MM.1S (cell line): ENCODE measurements around the gene ACTG1.

Experiments
- DNase-seq: peaks from one replicate; pipeline ENCODE4 v3.0.0-alpha.2; 2015
- H2AFZ ChIP-seq: fragments of 300-600 bp; sonication (generic); 2 replicates; pipeline ENCODE4 v1.6.0; 2016; ENCODE audit warnings: antibody characterized with exemption, low read length
- H3F3A ChIP-seq: fragments of 300-600 bp; sonication (generic); 2 replicates; pipeline ENCODE4 v1.6.1; 2016; ENCODE audit warnings: mild to moderate bottlenecking, antibody characterized with exemption, low read length, moderate library complexity, mixed read lengths; ENCODE audit not compliant: insufficient read depth
- H3K27ac ChIP-seq: fragments of 300-600 bp; sonication (generic); 2 replicates; pipeline ENCODE4 v1.5.1; 2016; ENCODE audit warnings: mild to moderate bottlenecking, low read length
- H3K27me3 ChIP-seq: fragments of 300-600 bp; sonication (generic); replicated peaks from 2 replicates; pipeline ENCODE4 v1.6.0; 2016; ENCODE audit warnings: low read length; ENCODE audit not compliant: insufficient read depth
- H3K36me3 ChIP-seq: fragments of 300-600 bp; sonication (generic); replicated peaks from 2 replicates; pipeline ENCODE4 v1.6.1; 2016; ENCODE audit warnings: mild to moderate bottlenecking, low read length, mixed read lengths; ENCODE audit not compliant: insufficient read depth
- H3K4me1 ChIP-seq: fragments of 300-600 bp; sonication (generic); 2 replicates; pipeline ENCODE4 v1.6.1; 2016; ENCODE audit warnings: low read length, mixed read lengths
- H3K4me2 ChIP-seq: fragments of 300-600 bp; sonication (generic); 2 replicates; pipeline ENCODE4 v1.6.0; 2016; ENCODE audit warnings: low read depth, low read length
- H3K4me3 ChIP-seq: fragments of 300-600 bp; sonication (generic); 2 replicates; pipeline ENCODE4 v1.5.1; 2016; ENCODE audit warnings: low read length, mixed read lengths
- H3K79me2 ChIP-seq: fragments of 300-600 bp; sonication (generic); 2 replicates; pipeline ENCODE4 v1.6.1; 2016; ENCODE audit warnings: mixed run types, low read length, mixed read lengths
- H3K9ac ChIP-seq: fragments of 300-600 bp; sonication (generic); 2 replicates; pipeline ENCODE4 v1.6.1; 2016; ENCODE audit warnings: low read length, mixed read lengths
- H3K9me2 ChIP-seq: fragments of 300-600 bp; sonication (generic); replicated peaks from 2 replicates; pipeline ENCODE4 v1.6.1; 2016; ENCODE audit warnings: mild to moderate bottlenecking, low read length, mixed read lengths; ENCODE audit not compliant: insufficient read depth
- H3K9me3 ChIP-seq: fragments of 300-600 bp; sonication (generic); replicated peaks from 2 replicates; pipeline ENCODE4 v1.6.1; 2016; ENCODE audit warnings: mild to moderate bottlenecking, low read length, mixed read lengths; ENCODE audit not compliant: insufficient read depth
- H4K20me1 ChIP-seq: fragments of 300-600 bp; sonication (generic); 2 replicates; pipeline ENCODE4 v1.6.1; 2016; ENCODE audit warnings: mild to moderate bottlenecking, low read length, moderate library complexity, mixed read lengths; ENCODE audit not compliant: insufficient read depth
- EZH2 ChIP-seq: fragments of 300-600 bp; sonication (generic); optimal IDR thresholded peaks from 2 replicates; pipeline ENCODE3; 2017; ENCODE audit warnings: low read depth, mild to moderate bottlenecking, antibody characterized with exemption, low read length, mixed read lengths
- EZH2phosphoT487 ChIP-seq: fragments of 300-600 bp; sonication (generic); IDR thresholded peaks from 2 replicates; pipeline ENCODE4 v1.6.1; 2018; ENCODE audit warnings: antibody characterized with exemption, low read length
- TF ChIP-seq, protein P1 (sequence below): fragments of 300-600 bp; sonication (generic); IDR thresholded peaks from 2 replicates; pipeline ENCODE4 v1.5.1; 2016; ENCODE audit warnings: antibody characterized with exemption, low read length, mixed read lengths

Gene ACTG1

DNA sequence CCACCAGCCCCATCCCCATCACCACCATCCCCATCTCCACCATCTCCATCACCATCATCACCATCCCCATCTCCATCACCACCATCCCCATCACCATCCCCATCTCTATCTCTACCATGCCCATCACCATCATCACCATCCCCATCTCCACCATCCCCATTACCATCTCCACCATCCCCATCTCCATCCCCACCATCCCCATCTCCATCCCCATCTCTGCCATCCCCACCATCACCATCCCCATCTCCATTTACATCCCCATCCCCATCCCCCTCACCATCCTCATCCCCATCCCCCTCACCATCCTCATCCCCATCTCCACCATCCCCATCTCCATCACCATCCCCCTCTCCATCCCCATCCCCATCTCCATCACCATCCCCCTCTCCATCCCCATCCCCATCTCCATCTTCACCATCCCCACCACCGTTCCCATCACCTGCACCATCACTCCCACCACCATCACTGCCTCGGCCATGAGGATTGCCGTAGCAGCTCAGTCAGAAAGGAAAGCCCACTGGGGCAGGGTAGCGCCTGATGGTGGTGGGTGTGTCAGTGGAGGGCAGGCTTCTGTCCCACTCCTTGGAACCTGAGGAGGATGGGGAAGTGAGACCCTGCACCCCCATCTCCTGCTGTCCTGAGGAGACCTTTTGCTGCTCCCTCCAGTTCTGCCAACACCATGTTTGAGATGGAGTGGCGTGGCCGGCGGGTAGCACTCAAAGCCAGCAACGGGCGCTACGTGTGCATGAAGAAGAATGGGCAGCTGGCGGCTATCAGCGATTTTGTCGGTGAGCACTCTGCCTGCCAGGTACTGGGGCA, 23.1 kb upstream of the ACTG1 start:
- no peaks in the 10 kb centered on the region for H3K36me3 ChIP-seq
- no peak overlapping the region for H3K27ac ChIP-seq

DNA sequence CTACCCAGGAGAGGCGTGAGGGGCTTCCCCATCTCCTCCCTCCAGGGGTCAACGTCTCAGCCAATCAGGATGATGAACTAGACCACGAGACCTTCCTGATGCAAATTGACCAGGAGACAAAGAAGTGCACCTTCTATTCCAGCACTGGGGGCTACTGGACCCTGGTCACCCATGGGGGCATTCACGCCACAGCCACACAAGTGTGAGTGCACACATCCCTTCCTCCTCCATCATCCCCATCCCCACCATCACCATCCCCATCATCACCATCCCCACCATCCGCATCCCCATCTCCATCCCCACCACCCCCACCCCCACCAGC, 22.4 kb upstream of the ACTG1 start:
- Histone ChIP-seq H3K4me3 (no peak overlapping the region), H2AFZ (no peak overlapping the region), H3K4me2 (no peak overlapping the region), H3K9ac (no peak overlapping the region), H3K9me3 (no peaks in the 10 kb centered on the region), H3K36me3 (no peaks in the 10 kb centered on the region), H3K4me1 (0 out of 2 replicates have a peak, but pooled peaks cover 6% of the 10 kb centered on the region), H3K79me2 (no peaks in the 10 kb centered on the region), H3K27ac (no peak overlapping the region), H3F3A (no peaks in the 10 kb centered on the region), H4K20me1 (no peaks in the 10 kb centered on the region), H3K9me2 (no peaks in the 10 kb centered on the region), H3K27me3 (no peaks in the 10 kb centered on the region)
- no peak for DNase-seq
- TF ChIP-seq, protein P1, sequence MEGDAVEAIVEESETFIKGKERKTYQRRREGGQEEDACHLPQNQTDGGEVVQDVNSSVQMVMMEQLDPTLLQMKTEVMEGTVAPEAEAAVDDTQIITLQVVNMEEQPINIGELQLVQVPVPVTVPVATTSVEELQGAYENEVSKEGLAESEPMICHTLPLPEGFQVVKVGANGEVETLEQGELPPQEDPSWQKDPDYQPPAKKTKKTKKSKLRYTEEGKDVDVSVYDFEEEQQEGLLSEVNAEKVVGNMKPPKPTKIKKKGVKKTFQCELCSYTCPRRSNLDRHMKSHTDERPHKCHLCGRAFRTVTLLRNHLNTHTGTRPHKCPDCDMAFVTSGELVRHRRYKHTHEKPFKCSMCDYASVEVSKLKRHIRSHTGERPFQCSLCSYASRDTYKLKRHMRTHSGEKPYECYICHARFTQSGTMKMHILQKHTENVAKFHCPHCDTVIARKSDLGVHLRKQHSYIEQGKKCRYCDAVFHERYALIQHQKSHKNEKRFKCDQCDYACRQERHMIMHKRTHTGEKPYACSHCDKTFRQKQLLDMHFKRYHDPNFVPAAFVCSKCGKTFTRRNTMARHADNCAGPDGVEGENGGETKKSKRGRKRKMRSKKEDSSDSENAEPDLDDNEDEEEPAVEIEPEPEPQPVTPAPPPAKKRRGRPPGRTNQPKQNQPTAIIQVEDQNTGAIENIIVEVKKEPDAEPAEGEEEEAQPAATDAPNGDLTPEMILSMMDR: no peak
- TF ChIP-seq EZH2 (no peak), EZH2phosphoT487 (no peak)

More for the DNA sequence above, 23.1 kb upstream of the ACTG1 start:
- no peaks in the 10 kb centered on the region for H3K79me2 ChIP-seq
- H3K4me2 ChIP-seq: no peak overlapping the region
- no peak overlapping the region for H3K9ac ChIP-seq
- H3K4me3 ChIP-seq: no peak overlapping the region
- no peak for DNase-seq
- H3F3A ChIP-seq: no peaks in the 10 kb centered on the region
- no peaks in the 10 kb centered on the region for H3K27me3 ChIP-seq
- H3K4me1 ChIP-seq: 0 out of 2 replicates have a peak, but pooled peaks cover 6% of the 10 kb centered on the region
- H4K20me1 ChIP-seq: no peaks in the 10 kb centered on the region
- H2AFZ ChIP-seq: no peak overlapping the region
- no peaks in the 10 kb centered on the region for H3K9me3 ChIP-seq
- H3K9me2 ChIP-seq: no peaks in the 10 kb centered on the region
- TF ChIP-seq EZH2phosphoT487 (no peak), EZH2 (no peak)
- TF ChIP-seq, protein P1: no peak

DNA sequence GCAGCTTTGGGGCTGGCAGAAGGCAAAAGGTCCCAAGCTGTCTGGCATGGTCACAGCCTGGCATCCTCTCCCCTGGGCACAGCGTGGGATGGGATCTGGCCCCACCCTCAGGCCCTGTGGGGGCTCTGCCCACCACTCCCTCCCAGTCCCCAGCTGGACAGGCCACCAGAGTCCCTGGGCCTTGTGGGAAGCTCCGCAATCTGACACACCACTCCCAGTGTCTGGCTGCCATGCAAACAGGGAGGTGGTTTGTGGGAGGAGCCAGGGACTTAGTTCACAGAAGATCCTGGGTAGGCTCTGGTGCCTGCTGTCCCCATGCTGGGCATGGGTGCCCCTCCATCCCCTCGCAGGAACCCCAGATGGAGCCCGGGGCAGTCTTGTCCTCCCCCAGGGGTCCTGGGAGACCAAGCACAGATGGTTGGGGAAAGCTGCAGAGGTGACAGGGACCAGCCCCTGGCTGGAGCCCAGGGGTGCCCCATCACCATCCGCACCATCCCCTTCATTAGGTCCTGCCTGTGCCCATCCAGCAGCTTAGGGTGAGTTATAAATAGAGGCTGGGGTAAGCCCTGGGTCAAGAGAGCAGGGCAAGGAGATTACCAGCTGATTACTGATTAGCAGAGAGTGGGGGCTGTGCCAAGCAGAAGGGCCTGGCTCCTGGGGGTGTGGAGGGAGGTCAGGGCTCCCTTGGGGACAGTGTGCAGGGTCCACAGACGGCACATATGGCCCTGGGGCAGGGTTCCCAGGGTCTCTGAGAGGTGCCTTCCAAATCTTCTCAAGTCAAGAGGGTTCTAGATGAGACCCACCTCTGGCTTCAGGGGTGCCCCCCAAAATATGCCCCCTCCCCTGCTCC, 21.8 kb upstream of the ACTG1 start:
- Histone ChIP-seq H3K9me2 (no peaks in the 10 kb centered on the region), H3K9me3 (no peaks in the 10 kb centered on the region), H3K9ac (no peak overlapping the region), H3K27me3 (no peaks in the 10 kb centered on the region), H3K27ac (no peak overlapping the region), H2AFZ (no peak overlapping the region), H3K4me1 (0 out of 2 replicates have a peak, but pooled peaks cover 6% of the 10 kb centered on the region), H3K4me2 (no peak overlapping the region), H3K36me3 (no peaks in the 10 kb centered on the region), H3F3A (no peaks in the 10 kb centered on the region), H3K79me2 (no peaks in the 10 kb centered on the region), H3K4me3 (no peak overlapping the region), H4K20me1 (no peaks in the 10 kb centered on the region)
- no peak for DNase-seq
- TF ChIP-seq EZH2phosphoT487 (no peak), EZH2 (no peak)
- TF ChIP-seq, protein P1: no peak
